VCaP (cell line): Measurements from ENCODE around the gene SLC13A2.
A peak's percentile ranks its signal among the peaks of the same experiment; 100 is the strongest.

Source experiments
- H3K27ac ChIP-seq: fragments of 450-650 bp; 2 replicates; pipeline ENCODE4 v1.5.1; 2017
- CTCF ChIP-seq: fragments of 450-650 bp; conservative IDR thresholded peaks from 2 replicates; pipeline ENCODE4 v1.5.1; 2017; ENCODE audit warnings: mild to moderate bottlenecking, moderate library complexity

The SLC13A2 gene

GRCh38 chr17:28536532-28537218 lies 63.2 kb downstream of the SLC13A2 start:
- TF ChIP-seq CTCF: no peak
- H3K27ac ChIP-seq: peak overlapping the region; percentile 47; the same call in 1 of the 2 replicates

- peak overlapping the region; percentile 47; the same call in 1 of the 2 replicates for H3K27ac ChIP-seq
- TF ChIP-seq CTCF: no peak
Measured at GRCh38 chr17:28537219-28537610, 63.8 kb downstream of the SLC13A2 start.

- H3K27ac ChIP-seq: no peak overlapping the region
- no peak for TF ChIP-seq CTCF
Measured at GRCh38 chr17:28538296-28538895, 65.0 kb downstream of the SLC13A2 start.

GRCh38 chr17:28540231-28540630 lies 66.8 kb downstream of the SLC13A2 start:
- no peak for TF ChIP-seq CTCF

GRCh38 chr17:28541439-28541838 lies 68.0 kb downstream of the SLC13A2 start:
- no peak for TF ChIP-seq CTCF
- no peak overlapping the region for H3K27ac ChIP-seq

More at GRCh38 chr17:28540231-28540630, 66.8 kb downstream of the SLC13A2 start:
- peak overlapping the region; percentile 40 for H3K27ac ChIP-seq

- TF ChIP-seq CTCF: no peak
- no peak overlapping the region for H3K27ac ChIP-seq
Measured at GRCh38 chr17:28544402-28545140, 71.1 kb downstream of the SLC13A2 start.

GRCh38 chr17:28545141-28545503 lies 71.7 kb downstream of the SLC13A2 start:
- no peak overlapping the region for H3K27ac ChIP-seq

More at GRCh38 chr17:28545141-28545503, 71.7 kb downstream of the SLC13A2 start:
- no peak for TF ChIP-seq CTCF
